GM08714 (cell line): Measurements from ENCODE around the gene BLOC1S3.
A peak's percentile ranks its signal among the peaks of the same experiment; 100 is the strongest.

ENCODE experiments used
- H3K4me3 ChIP-seq: fragments of 200-500 bp; sonication (Bioruptor generic); 2 replicates; pipeline ENCODE4 v1.5.1; 2014; ENCODE audit warnings: mild to moderate bottlenecking, low read length, inconsistent platforms
- ZNF274 ChIP-seq: IDR thresholded peaks from 2 replicates; pipeline ENCODE4 v1.6.1; 2012; ENCODE audit warnings: mild to moderate bottlenecking, low read depth, low read length

Gene BLOC1S3

DNA sequence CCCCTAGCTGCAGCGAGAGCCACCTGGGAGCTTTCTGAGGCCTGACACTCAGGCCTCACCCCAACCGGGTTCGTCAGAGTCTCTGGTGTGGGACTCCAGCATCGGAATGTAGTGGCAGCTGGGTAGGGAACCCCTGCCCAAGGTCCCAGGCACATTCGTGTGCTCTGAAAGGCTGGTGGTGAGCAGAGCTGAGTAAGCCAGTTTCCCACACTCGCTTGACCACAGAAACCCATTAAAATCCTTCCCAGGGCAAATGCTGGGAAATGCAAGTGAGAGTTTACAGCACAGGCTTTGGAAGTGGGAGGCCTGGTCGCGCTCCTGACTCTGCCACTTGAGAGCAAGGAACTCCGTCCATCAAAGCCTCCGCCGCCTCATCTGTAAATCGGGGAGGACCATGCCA lies 4.8 kb upstream of the BLOC1S3 start:
- TF ChIP-seq ZNF274: no peak
- no peak overlapping the region for H3K4me3 ChIP-seq

DNA sequence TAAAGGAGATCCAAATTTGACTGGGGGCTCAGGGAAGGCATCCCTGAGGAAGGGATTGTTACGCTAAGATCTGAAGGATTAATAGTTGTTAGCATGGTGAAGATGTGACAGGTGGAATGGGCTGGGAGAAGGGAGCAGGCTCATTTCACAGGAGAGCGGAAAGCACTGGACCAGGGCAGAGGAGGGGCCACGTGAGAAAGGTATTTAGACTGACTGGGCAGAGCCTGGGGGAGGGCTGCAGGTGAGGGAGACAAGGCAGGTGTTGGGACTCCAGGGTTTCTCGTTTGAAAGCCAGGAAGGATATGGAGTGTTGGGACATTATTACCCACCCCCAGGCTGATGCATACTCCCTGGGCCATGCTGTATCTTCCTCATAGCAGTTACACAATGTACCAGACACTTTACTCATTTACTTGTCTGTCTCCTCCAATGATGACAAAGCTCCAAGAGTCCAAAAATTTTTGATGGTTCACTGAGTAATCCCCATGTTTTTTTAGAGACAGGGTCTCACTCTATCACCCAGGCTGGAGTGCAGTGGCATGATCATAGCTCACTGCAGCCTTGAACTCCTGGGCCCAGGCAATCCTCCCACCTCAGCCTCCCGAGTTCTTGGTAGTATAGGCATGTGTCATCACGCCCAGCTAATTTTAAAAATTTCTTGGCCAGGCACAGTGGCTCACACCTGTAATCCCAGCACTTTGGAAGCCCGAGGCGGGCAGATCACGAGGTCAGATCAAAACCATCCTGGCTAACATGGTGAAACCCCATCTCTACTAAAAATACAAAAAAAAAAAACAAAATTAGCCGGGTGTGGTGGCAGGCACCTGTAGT lies 2.9 kb upstream of the BLOC1S3 start:
- no peak overlapping the region for H3K4me3 ChIP-seq
- no peak for TF ChIP-seq ZNF274

DNA sequence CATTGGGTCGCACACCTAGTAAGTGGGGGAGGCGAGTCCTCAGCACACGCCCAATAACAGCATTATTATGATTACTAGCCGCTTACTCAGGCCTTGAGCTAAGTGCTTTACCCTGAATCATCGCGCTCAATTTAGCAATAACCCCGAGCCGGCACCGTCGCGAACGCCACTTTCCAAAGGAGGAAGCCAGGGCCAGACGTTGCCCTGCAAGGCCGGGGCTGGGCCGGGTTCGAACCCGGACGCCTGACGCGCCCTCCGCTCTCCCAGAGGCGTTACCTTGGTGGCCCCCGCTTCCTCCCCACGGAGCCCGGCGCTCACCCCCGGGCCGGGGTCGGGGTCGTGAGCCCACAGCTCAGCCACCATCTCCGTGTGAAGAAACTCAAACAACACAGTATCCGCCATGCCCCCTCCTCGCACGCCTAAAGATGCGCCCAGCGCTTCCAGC lies 745 bp upstream of the BLOC1S3 start, which contains the start of gene TRAPPC6A:
TRAPPC6A (minus strand) TSS at position 421 of the 445 bp plus-strand sequence; CDS start at position 402, 19 bp downstream.
- H3K4me3 ChIP-seq: peak within 1 kb of the TSS; percentile 81
- TF ChIP-seq ZNF274: no peak

DNA sequence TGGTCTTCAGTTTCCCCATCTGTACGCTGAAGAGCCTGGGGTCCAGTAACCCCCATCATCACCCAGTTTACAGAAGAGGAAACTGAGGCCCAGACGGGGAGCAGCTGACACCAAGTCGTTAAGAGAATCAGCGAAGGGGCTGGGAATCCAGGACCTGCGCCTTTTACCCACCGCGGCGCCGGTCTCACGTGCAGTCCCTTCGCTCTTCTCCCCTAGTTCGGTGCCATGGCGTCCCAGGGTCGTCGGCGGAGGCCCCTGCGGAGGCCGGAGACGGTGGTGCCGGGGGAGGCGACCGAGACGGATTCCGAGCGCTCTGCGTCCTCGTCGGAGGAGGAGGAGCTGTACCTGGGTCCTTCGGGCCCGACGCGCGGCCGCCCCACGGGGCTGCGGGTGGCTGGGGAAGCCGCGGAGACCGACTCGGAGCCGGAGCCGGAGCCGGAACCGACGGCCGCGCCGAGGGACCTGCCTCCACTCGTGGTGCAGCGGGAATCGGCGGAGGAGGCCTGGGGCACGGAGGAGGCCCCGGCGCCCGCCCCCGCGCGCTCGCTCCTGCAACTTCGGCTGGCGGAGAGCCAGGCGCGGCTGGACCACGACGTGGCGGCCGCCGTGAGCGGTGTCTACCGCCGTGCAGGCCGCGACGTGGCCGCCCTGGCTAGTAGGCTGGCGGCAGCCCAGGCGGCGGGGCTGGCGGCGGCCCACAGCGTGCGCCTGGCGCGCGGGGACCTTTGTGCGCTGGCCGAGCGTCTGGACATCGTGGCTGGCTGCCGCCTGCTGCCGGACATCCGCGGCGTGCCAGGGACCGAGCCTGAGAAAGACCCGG lies 698 bp downstream of the BLOC1S3 start:
- peak overlapping the region; percentile 68 for H3K4me3 ChIP-seq
- TF ChIP-seq ZNF274: no peak

DNA sequence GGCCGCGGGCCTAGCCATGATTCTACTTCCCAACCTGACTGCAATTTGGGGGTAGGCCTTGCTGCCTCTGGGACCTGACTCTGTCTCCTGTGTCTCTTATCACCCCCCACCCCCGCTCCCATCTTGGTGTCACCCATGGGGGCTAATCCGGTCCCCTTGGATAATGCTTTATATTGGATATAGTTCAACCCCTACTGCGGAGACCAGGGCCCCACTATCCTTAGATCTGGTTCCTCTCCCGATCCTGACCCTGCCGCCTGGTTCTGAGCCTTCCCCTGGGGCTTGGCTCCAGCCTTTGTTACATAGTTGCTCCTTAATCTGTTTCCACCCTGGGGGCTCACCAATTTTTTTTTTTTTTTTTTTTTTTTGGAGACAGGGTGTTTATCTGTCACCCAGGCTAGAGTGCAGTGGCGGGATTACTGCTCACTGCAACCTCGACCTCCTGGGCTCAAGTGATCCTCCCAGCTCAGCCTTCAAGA lies 1.3 kb downstream of the BLOC1S3 start:
- TF ChIP-seq ZNF274: no peak

DNA sequence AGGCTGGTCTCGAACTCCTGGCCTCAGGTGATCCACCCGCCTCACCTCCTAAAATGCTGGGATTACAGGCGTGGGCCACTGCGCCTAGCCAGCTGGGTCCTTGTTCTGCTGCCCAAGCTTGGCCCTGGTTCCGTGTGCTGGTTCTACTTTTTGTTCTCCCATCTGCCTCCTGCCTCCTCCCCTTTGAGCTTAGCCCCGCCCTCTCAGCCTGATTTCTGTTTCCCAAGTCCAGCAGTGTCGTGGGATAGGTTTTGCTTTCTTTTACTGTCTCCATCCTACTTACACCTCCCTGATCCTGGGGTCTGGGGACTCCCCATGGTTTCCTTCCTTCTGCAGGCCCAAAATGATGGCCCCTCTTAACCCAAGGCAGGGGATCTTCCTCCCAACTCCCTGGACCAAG lies 2.4 kb downstream of the BLOC1S3 start:
- no peak for TF ChIP-seq ZNF274
- H3K4me3 ChIP-seq: no peak overlapping the region

More for the DNA sequence above, 1.3 kb downstream of the BLOC1S3 start:
- H3K4me3 ChIP-seq: peak overlapping the region; percentile 68

DNA sequence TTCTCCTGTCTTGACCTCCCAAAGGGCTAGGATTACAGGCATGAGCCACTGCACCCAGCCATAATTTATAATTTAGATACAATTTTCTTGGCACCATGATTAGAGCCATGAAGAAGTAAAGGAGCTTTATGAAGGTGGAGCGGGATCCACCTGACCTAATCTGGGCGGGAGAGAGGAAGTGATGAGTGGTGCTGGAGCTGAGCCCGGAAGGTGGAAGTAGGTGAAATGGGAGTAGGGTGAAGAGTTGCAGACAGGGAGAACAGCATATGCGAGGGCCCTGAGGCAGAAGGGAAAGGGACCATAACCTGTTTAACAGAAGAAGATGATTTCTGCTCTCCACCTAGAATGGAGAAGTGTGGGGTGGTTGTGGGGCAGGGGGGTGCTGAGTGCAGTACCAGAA lies 4.2 kb downstream of the BLOC1S3 start:
- no peak overlapping the region for H3K4me3 ChIP-seq
- no peak for TF ChIP-seq ZNF274

DNA sequence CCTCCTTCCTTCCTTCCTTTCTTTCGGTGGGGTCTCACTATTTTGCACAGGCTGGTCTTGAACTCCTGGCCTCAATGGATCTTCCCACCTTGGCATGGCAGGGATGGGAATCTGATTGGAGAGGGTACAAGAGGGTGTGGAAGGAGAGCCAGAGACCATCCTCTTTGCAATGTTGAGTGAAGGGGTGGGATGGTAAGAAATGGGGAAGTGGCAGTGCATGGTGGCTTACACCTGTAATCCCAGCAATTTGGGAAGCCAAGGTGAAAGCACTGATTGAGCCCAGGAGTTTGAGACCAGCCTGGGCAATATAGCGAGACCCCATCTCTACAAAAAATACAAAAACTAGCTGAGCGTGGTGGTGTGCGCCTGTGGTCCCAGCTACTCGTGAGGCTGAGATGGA lies 5.5 kb downstream of the BLOC1S3 start:
- TF ChIP-seq ZNF274: no peak
- no peak overlapping the region for H3K4me3 ChIP-seq

DNA sequence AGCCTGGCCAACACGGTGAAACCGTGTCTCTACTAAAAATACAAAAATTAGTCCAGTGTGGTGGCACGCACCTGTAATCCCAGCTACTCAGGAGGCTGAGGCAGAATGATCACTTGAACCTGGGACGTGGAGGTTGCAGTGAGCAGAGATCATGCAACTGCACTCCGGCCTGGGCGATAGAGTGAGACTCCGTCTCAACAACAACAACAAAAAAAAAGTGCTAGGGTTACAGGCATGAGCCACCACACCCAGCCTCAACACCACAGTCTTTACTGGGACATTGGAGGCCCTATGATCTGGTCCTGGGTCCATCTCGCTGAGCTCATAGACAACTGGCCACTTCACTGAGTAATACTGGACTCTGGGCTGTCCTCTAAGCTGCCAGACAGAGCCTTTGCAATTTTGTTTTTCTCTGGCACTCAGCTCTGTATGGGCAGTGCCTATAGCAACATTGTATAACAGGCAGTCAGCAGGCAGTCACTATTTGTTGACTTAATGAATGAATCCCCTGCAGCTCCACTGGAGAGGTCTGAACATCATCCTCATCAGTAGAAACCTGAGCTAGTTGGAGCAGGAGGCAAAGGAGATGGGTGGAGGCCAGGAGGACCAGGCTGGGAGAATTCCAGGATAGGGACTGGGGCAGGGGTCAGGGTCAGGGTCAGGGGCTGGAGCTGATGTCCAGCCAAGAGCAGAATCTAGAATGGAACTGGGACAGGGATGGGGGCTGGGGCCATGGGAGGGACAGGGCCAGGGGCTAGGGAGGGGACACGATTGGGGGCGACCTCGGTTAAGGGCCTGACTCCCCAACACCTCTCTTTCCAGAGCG lies 8.1 kb downstream of the BLOC1S3 start:
- no peak overlapping the region for H3K4me3 ChIP-seq
- no peak for TF ChIP-seq ZNF274

DNA sequence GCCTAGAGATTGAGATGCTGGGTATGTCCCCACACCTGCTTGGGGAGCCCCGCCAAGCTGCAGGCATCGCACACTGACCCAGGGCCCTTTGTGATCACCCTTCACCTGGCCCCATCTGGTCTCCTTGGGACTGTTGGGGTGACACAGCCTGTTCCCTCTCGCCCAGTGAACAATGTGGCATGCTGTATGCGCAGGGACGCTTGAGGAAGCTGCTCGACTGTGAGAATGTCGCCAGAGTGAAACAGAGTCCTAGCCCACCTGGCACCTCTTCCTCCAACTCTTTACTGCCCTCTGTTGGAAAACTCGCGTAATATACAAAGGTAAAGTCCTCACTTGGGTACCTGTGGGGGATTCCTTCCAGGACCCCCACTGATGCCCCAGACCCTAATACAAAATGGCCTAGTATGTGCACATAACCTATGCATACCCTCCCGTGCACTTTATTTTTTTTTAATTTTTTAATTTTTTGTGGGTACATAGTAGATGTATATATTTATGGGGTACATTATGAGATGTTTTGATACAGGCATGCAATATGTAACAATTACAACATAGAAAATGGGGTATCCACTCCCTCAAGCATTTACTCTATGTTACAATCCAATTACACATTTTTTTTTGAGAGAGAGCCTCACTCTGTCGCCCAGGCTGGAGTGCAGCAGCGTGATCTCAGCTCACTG lies 9.0 kb downstream of the BLOC1S3 start:
- no peak overlapping the region for H3K4me3 ChIP-seq

DNA sequence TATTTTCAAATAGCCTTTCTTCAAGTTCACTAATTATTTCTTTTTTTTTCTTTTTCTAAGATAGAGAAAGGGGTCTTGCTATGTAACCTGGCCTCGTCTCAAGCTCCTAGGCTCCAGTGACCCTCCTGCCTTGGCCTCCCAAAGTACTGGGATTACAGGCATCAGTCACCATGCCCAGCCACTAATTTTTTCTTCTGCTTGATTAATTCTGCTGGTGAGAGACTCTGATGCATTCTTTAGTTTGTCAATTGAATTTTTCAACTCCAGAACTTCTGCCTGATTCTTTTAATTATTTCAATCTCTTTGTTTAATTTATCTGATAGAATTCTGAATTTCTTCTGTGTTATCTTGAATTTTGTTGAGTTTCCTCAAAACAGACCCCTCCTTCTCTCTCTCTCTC lies 11.4 kb downstream of the BLOC1S3 start:
- no peak for TF ChIP-seq ZNF274
- H3K4me3 ChIP-seq: no peak overlapping the region

More for the DNA sequence above, 9.0 kb downstream of the BLOC1S3 start:
- TF ChIP-seq ZNF274: no peak

DNA sequence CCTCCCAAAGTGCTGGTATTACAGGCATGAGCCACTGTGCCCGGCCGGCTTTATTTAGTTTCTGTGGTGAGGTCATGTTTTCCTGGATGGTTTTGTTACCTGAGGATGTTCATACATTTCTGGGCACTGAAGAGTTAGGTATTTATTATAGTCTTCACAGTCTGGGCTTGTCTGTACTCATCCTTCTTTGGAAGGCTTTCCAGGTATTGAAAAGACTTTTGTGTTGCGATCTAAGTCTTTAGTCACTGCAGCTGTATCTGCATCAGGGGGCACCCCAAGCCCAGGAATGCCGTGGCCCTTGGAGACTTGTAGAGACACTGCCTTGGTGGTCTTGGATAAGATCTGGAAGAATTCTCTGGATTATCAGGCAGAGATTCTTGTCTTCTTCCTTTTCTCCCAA lies 12.8 kb downstream of the BLOC1S3 start:
- no peak overlapping the region for H3K4me3 ChIP-seq
- no peak for TF ChIP-seq ZNF274

DNA sequence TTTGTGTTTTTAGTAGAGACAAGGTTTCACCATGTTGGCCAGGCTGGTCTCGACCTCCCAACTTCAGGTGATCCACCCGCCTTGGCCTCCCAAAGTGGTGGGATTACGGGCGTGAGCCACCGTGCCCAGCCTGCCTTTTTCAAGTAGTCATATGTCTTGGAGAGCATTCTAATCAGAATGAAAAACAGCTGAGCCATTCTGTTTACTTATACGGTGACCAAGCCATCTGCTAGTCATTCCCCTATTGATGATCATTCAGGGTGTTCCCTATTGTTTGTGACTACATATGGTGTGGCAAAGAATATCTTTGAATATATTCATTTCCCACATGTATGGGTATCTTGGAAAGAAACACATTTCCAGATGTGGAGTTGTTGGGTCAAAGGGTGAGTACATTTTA lies 17.2 kb downstream of the BLOC1S3 start:
- H3K4me3 ChIP-seq: no peak overlapping the region
- no peak for TF ChIP-seq ZNF274
